Neural progenitor cell (in vitro differentiated cells): Measurements from ENCODE around the gene DIO3. TPM values are rescaled to one million over a fixed set of nuclear protein-coding genes. Genes with fewer than 3 reads are reported as not detected.

Experiments used
- DNase-seq: peaks from one replicate; pipeline ENCODE4 v3.0.0-alpha.2; 2016; ENCODE audit warnings: low spot score
- H2AFZ ChIP-seq: fragments of 200-600 bp; sonication (generic); replicated peaks from 2 replicates; pipeline ENCODE4 v1.6.1; 2016; ENCODE audit warnings: antibody characterized with exemption
- H3F3A ChIP-seq: fragments of 200-600 bp; sonication (generic); 2 replicates; pipeline ENCODE4 v1.6.1; 2016; ENCODE audit warnings: antibody characterized with exemption, low read depth
- H3K27ac ChIP-seq: fragments of 200-600 bp; sonication (generic); 2 replicates; pipeline ENCODE4 v1.5.1; 2016; ENCODE audit warnings: mild to moderate bottlenecking
- H3K27me3 ChIP-seq: fragments of 200-600 bp; sonication (generic); 2 replicates; pipeline ENCODE4 v1.6.1; 2016; ENCODE audit warnings: mild to moderate bottlenecking, moderate library complexity
- H3K36me3 ChIP-seq: fragments of 200-600 bp; sonication (generic); 2 replicates; pipeline ENCODE4 v1.5.1; 2016
- H3K4me1 ChIP-seq: fragments of 200-600 bp; sonication (generic); 2 replicates; pipeline ENCODE4 v1.6.1; 2016; ENCODE audit warnings: mixed run types
- H3K4me2 ChIP-seq: fragments of 200-600 bp; sonication (generic); 2 replicates; pipeline ENCODE4 v1.6.1; 2016
- H3K4me3 ChIP-seq: fragments of 200-600 bp; sonication (generic); 2 replicates; pipeline ENCODE4 v1.5.1; 2016
- H3K79me2 ChIP-seq: fragments of 200-600 bp; sonication (generic); 2 replicates; pipeline ENCODE4 v1.6.1; 2016; ENCODE audit warnings: low read depth
- H3K9ac ChIP-seq: fragments of 200-600 bp; sonication (generic); 2 replicates; pipeline ENCODE4 v1.6.1; 2016
- H3K9me3 ChIP-seq: fragments of 200-600 bp; sonication (generic); 2 replicates; pipeline ENCODE4 v1.5.1; 2016; ENCODE audit warnings: low read depth
- H4K20me1 ChIP-seq: fragments of 200-600 bp; sonication (generic); 2 replicates; pipeline ENCODE4 v1.6.1; 2016; ENCODE audit warnings: low read depth
- H3K27ac Mint-ChIP-seq: 3 replicates; pipeline ENCODE4 v1.8.0; 2021; ENCODE audit warnings: mixed read lengths
- H3K27me3 Mint-ChIP-seq: 2 replicates; pipeline ENCODE4 v1.8.0; 2022; ENCODE audit warnings: low read depth, mild to moderate bottlenecking, inconsistent platforms, moderate library complexity, mixed read lengths; ENCODE audit not compliant: insufficient read depth
- H3K36me3 Mint-ChIP-seq: 3 replicates; pipeline ENCODE4 v1.8.0; 2021; ENCODE audit warnings: mixed read lengths
- H3K4me1 Mint-ChIP-seq: 3 replicates; pipeline ENCODE4 v1.8.0; 2021; ENCODE audit warnings: mixed read lengths
- H3K4me3 Mint-ChIP-seq: 3 replicates; pipeline ENCODE4 v1.8.0; 2021; ENCODE audit warnings: mild to moderate bottlenecking, moderate library complexity, mixed read lengths
- H3K9me3 Mint-ChIP-seq: 3 replicates; pipeline ENCODE4 v1.8.0; 2020; ENCODE audit warnings: mixed read lengths
- CTCF ChIP-seq: fragments of 200-600 bp; sonication (generic); IDR thresholded peaks from 2 replicates; pipeline ENCODE4 v1.5.1; 2017; ENCODE audit warnings: antibody characterized with exemption, mild to moderate bottlenecking
- EZH2 ChIP-seq: fragments of 200-600 bp; sonication (generic); IDR thresholded peaks from 2 replicates; pipeline ENCODE4 v1.6.1; 2017; ENCODE audit warnings: antibody characterized with exemption, mild to moderate bottlenecking, moderate library complexity
- EZH2phosphoT487 ChIP-seq: fragments of 200-600 bp; sonication (generic); IDR thresholded peaks from 2 replicates; pipeline ENCODE4 v1.6.1; 2017; ENCODE audit warnings: antibody characterized with exemption
- total RNA-seq: library from RNA; depleted of rRNA; stranded (reverse); fragments of >200 nt; gene quantifications from 2 replicates; pipeline ENCODE4 v1.2.3, GENCODE V29; 2015; ENCODE audit warnings: low replicate concordance

The DIO3 gene
- total RNA-seq, 1 donor from 2014 or later: 0.90 TPM

- Mint-ChIP-seq H3K4me3 (peak overlapping the region; percentile 6), H3K27ac (peak overlapping the region; percentile 10), H3K9me3 (peaks cover 2% of the 10 kb centered on the region), H3K4me1 (no peaks in the 10 kb centered on the region), H3K36me3 (no peaks in the 10 kb centered on the region), H3K27me3 (peaks cover 11% of the 10 kb centered on the region)
- Histone ChIP-seq H2AFZ (no peak overlapping the region), H4K20me1 (no peaks in the 10 kb centered on the region), H3K4me2 (no peak overlapping the region), H3F3A (no peaks in the 10 kb centered on the region), H3K36me3 (no peaks in the 10 kb centered on the region), H3K4me3 (no peak overlapping the region), H3K9ac (no peak overlapping the region), H3K79me2 (no peaks in the 10 kb centered on the region), H3K27ac (no peak overlapping the region), H3K27me3 (no peaks in the 10 kb centered on the region), H3K9me3 (no peaks in the 10 kb centered on the region), H3K4me1 (no peaks in the 10 kb centered on the region)
- DNase-seq: no peak
- TF ChIP-seq EZH2phosphoT487: no peak
- TF ChIP-seq CTCF: no peak
- TF ChIP-seq EZH2: no peak
These were observed 14.6 kb upstream of the DIO3 start for GRCh38 chr14:101546706-101547105.

- no peak for DNase-seq
- Histone ChIP-seq H3K4me3 (no peak overlapping the region), H3K27me3 (no peaks in the 10 kb centered on the region), H3K27ac (no peak overlapping the region), H3K9ac (no peak overlapping the region), H3K4me1 (no peaks in the 10 kb centered on the region), H3F3A (no peaks in the 10 kb centered on the region), H2AFZ (no peak overlapping the region), H3K36me3 (no peaks in the 10 kb centered on the region), H3K9me3 (no peaks in the 10 kb centered on the region), H4K20me1 (no peaks in the 10 kb centered on the region), H3K79me2 (no peaks in the 10 kb centered on the region), H3K4me2 (no peak overlapping the region)
- peaks cover 11% of the 10 kb centered on the region for H3K27me3 Mint-ChIP-seq
- H3K36me3 Mint-ChIP-seq: no peaks in the 10 kb centered on the region
- peaks cover 2% of the 10 kb centered on the region for H3K9me3 Mint-ChIP-seq
- TF ChIP-seq EZH2phosphoT487: no peak
- TF ChIP-seq EZH2: no peak
- no peak for TF ChIP-seq CTCF
- H3K27ac Mint-ChIP-seq: peak overlapping the region; percentile 10
- peak overlapping the region; percentile 6 for H3K4me3 Mint-ChIP-seq
- no peaks in the 10 kb centered on the region for H3K4me1 Mint-ChIP-seq
These were observed 14.1 kb upstream of the DIO3 start for GRCh38 chr14:101547107-101547738.

- Histone ChIP-seq H3K4me3 (no peak overlapping the region), H3F3A (no peaks in the 10 kb centered on the region), H3K27me3 (peaks cover 1% of the 10 kb centered on the region), H3K36me3 (no peaks in the 10 kb centered on the region), H3K9me3 (no peaks in the 10 kb centered on the region), H2AFZ (no peak overlapping the region), H3K27ac (no peak overlapping the region), H3K9ac (no peak overlapping the region), H4K20me1 (no peaks in the 10 kb centered on the region), H3K79me2 (no peaks in the 10 kb centered on the region), H3K4me1 (no peaks in the 10 kb centered on the region), H3K4me2 (no peak overlapping the region)
- peaks cover 2% of the 10 kb centered on the region for H3K9me3 Mint-ChIP-seq
- H3K27me3 Mint-ChIP-seq: peaks cover 14% of the 10 kb centered on the region
- no peak for DNase-seq
- H3K27ac Mint-ChIP-seq: no peak overlapping the region
- no peak overlapping the region for H3K4me3 Mint-ChIP-seq
- no peaks in the 10 kb centered on the region for H3K36me3 Mint-ChIP-seq
- no peak for TF ChIP-seq EZH2phosphoT487
- TF ChIP-seq CTCF: no peak
- no peak for TF ChIP-seq EZH2
- no peaks in the 10 kb centered on the region for H3K4me1 Mint-ChIP-seq
These were observed 13.2 kb upstream of the DIO3 start for GRCh38 chr14:101547961-101548669.
